Stimulated activated CD8-positive, alpha-beta memory T cell treated with anti-CD3 and anti-CD28 coated beads, Interleukin-7, amount 100 ng/mL, for 24 hours (primary cell): ENCODE data around the gene XPNPEP2.
"Not testable (repeated sequence)": the region's sequence is repeated elsewhere in the genome, so short reads cannot be mapped to it uniquely, and the experiment has no call there.

Experiments used
- DNase-seq: peaks from one replicate; pipeline ENCODE4 v3.0.0-alpha.2; 2020; ENCODE audit warnings: low read depth

Gene XPNPEP2

DNA sequence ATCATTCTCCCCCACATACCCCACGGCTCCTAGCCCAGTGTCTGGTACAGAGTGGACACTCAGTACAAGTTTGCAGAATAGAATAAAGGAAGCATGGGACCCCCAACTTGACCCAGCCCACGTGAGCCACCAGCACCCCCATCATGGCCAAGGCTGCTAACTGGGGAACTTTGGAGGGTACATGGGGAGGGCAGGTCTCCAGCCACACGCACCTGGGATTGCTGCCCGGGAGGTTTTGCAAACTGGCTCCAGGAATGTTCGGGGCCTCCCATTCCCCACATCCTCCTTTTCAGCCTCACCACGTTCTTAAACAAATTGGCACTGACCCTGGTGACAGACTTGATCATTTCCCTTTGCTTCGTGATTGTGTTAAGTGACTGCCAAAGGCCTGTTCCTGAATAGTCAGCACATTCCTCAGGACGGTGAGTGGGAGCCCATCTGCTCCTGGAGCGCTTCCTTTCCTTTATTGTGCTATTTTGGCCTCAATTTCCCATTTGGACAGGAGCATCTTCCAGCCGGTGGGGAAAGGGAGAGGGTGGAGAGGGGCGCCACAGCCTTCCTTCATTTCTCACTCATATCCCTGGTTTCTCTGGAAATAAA is 18.7 kb upstream of the XPNPEP2 start:
- no peak for DNase-seq

DNA sequence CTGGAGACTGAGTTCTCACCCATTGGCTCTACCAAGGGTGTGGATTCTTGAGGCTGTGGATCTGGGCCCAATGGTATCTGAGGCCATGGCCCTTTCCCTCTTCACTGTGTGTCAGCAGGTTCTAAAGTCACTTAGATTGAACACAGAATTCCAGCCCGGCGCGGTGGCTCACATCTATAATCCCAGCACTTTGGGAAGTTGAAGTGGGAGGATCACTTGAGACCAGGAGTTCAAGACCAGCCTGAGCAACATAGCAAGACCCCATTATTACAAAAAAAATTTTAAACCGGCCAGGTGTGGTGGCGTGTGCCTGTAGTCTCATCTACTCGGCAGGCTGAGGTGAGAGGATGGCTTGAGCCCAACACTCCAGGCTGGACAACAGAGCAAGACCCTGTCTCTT is 18.0 kb upstream of the XPNPEP2 start:
- DNase-seq = no peak

DNA sequence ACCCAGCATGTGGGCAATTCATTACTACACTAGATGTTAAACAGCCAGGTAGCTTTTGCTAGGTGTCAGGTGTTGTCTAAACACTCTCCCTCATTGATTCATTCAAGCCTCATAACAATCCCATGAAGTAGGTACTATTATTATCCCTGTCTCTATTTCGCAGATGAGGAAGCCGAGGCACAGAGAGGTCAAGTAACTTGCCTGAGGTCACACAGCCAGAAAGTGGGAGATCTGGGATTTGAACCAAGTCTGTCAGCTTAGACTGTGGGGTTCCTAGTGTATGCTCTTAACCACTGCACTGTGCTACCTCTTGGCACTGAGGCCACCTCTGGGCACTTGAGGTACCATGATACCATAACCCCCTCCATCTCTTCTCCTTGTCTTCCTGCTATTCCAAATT is 17.4 kb upstream of the XPNPEP2 start:
- DNase-seq = no peak

DNA sequence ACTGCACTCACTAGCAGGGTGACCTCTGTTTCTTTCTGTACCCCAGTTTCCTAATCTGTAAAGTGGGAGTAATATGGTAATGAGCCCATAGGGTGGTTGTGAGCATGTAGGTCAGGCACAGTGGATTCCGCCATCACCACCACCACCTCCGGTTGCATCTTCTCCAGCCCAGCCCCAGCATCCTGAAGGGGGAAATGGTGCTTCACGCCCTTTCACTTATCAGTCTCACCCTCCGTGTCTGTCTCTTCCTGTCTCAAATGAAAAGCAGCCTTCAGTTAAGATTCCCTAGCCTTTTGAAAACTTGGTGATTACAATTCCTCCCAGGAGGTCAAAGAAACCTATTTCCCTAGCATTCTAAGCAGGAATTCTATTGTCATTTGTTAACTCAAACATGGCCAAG is 16.9 kb upstream of the XPNPEP2 start:
- DNase-seq = no peak

DNA sequence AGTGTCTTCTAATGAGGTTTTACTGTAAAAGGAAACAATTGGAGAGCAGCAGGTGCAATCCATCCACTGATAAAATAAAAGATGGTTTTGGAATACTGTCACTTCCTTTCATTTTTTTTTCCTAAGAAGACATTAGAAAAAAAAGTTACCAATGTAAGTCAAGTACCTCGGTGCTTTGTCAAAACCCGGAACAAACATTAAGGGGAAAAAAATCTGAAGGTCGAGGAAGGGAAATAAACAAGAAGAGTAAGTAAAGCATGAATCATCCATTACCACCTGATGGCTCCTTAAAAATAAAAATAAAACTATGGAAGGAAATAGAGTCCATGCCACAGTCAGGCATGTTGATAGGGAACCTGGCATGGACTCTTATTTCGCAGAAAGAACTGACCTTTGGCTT is 15.3 kb upstream of the XPNPEP2 start:
- DNase-seq = no peak

DNA sequence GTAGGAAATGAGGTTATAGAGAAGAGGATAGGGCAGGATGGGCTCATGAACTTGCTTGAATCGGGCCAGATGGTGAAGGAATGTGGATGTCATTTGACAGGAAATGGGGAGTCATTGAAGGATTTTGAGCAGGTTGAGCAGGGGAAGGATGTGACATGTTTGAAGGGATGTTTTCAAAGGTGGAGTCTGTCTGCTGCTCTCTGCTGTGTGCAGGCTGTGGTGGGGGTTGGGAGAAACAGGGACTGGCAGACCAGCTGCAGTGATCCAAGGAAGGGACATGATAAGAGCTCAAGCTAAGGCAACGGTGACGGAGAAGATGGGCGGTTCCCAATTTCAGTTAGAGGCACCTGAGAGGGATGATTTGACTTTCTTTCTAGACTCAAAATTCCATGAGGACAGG is 14.0 kb upstream of the XPNPEP2 start:
- DNase-seq = no peak

DNA sequence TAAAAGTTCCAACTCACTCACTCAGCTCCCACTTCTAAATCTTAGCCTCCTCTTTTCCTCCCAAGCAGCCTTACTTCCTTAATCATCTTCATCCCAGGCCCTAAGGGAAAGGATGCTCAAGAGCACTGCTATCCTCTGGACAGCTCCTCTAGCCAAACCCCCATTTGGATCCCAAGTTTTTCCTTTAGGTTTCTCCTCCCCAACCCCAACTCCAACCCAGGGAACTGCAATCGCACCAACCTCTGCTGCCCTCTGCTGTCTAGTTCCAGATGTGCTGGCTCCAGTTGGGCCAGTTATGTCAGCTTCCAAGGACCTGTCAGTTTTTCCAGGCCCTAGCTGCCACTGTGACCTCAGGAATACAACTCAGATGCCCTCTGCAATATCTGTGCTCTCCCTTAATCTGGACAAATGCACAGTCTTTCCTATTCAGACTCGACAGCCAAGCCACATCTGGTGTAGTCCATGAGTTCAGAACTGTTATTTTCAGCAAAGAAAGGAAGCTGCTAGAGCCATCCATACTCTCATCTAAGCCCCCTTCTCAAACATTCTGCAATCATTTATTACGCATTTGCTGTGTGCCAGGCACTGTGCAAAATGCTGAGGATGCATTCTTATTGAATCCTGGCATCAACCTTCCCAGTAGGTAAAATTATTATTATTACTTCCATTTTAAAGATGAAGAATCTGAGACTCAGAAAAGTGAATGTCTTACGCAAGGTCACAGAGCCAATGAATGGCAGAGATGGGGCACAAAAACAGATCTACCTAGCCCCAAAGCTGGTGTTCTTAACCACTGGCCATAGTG is 12.3 kb upstream of the XPNPEP2 start:
- no peak for DNase-seq

DNA sequence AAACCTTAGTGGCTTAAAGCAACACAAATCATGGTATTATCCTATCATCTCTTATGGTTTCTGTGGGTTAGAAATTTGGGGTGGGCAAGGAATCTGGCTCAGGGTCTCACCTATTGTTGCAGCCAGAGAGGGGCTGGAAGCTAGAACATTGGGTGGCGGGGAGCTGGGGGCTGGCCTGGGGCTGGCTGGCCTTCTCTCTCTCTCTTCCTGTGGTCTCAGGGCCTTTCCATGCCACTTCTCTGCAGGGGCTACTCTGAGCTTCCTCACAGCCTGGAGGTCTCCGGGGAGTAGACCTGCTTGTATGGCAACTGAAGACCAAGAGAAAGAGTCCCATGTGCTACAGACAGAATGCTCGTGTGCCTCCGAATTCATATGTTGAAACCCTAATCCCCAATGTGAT is 10.7 kb upstream of the XPNPEP2 start:
- DNase-seq = no peak

DNA sequence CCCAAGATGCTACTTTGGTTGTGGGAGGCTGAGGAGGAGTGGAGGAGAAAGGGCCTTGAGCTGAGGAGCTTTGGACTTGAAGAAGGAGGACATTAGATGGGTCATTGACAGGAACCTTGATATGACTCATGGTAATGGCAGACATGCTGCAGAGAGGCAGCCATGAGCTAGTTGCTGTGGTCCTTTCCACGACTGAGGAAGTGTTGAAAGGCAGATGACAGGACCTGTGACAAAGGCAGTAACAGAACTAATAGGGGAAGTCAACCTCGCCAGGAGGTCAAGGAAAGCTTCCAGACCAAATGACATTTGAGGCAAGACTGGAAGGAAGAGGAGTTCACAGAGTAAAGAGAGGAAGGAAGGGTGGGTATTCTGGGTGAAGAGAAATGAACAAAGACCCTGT is 7.6 kb upstream of the XPNPEP2 start:
- no peak for DNase-seq

DNA sequence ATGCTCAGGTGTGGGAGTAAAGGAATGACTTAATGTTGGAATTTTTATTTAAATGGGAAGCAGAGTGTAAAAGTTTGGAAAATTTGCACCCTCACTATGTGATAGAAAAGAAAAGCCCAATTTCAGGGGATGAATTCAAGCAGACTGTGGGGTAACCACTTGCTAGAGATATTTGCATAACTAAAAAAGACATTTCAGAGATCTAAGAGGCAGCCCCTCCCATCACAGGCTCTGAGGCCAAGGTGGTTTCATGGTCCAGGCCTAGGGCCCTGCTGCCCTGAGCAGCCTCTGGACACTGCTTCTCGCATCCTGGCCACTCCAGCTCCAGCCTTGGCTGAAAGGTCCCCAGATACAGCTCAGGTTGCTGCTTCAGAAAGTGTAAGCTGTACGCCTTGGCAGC is 5.9 kb upstream of the XPNPEP2 start:
- no peak for DNase-seq

DNA sequence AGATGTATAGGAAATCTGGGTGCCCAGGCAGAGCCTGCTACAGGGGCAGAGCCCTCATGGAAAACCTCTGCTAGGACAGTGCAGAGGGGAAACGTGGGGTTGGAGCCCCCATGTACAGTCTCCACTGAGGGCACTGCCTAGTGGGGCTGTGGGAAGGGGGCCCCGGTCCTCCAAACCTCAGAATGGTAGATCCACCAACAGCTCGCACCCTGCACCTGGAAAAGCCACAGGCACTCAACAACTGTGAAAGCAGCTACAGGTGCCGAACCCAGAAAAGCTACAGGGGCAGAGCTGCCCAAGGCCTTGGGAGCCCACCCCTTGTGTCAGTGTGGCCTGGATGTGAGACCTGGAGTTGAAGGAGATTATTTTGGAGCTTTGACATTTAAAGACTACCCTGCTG is 5.4 kb upstream of the XPNPEP2 start:
- no peak for DNase-seq

DNA sequence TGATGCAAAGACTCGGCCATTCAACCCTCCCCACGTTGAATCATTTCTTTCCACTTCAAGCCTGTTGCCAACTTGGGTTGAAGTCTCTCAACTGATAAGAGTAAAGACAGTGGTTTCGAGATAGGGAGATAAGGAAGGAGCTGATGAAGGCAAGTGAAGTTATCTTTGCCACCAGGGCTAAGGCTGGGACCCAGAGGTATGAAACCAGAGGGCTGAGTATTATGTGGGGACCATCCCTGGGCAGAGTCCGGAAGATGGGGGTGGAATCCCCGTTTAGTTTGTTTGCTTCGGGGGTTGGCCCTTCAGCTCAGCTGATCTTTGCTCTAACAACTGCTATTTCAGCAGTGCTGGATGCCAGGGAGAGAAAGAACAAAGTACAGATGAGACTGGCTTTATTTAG is 2.3 kb upstream of the XPNPEP2 start:
- DNase-seq = no peak

DNA sequence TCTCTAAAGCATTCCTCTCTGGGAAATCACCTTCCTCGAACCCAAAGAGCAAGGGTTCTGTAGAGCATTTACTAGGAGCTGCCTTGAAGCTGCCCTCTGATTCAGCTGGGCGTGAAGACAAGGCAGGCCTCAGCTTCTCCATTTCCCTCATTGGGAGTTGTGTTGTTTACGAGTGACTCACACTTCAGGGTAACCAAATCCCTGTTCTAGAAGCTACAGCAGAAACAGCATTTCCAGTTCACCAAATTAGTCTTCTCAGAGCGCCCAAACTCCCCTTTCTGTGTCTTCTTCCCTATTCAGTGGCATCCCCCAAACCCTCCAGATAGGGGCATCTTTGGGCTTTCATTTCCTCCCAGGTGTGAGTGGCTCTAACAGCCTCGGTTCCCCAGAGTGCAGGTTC is 863 bp upstream of the XPNPEP2 start:
- no peak for DNase-seq

DNA sequence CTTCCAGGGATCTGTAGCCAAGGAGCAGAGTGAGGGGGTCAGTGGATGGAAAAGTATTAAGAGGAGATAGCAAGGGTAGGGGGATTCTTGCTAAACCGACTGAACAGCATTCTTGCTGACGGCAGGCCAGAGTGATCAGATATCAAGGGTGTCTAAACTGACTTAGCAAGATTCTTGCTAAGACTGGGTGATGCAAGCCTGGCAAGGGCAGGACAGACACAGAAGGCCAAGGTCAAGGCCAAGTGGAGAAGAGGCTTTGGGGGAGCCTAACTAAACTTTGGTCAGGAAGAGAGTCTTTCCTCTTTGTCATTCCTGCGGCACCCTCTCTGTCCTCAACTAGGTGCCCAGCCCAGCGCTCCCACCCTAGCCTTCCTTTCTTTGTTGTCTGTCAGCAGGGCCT is 799 bp downstream of the XPNPEP2 start:
- DNase-seq = no peak

DNA sequence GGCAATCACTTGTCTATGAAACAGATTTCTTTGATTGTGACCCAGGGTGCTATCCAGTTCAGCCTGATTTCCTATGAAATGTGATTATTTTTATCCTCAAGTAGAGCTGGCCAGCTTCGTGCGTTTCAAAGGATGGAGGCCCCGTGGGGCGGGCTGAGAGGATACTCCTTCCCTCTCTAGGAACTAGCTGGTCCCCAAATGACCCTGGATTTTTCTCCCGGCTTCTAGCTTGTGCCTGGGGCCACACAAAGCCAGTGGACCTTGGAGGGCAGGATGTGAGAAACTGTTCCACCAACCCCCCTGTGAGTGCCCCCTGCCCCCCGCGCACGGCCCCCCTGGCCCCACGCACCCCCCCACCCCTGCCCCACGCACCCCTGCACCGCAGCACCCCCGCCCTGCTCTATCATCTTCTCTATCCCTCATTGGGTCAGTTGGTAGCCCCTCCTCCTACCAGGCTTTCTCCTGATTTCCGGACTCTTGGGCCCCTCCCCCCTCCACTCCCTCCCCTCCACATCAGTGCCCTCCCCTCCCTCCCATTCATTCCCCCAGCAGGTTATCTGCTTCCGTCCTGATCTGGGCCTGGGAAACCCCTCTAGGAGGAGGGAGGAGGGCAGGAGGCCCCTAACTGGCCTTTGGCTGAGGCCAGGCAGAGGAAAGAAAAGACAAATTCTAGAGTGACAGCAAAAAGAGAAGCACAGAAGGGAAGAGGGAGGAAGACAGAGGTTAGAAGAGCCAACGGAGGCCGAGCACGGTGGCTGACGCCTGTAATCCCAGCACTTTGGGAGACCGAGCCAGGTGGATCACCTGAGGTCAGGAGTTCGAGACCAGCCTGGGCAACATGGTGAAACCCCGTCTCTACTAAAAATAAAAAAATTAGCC is 3.3 kb downstream of the XPNPEP2 start:
- no peak for DNase-seq

DNA sequence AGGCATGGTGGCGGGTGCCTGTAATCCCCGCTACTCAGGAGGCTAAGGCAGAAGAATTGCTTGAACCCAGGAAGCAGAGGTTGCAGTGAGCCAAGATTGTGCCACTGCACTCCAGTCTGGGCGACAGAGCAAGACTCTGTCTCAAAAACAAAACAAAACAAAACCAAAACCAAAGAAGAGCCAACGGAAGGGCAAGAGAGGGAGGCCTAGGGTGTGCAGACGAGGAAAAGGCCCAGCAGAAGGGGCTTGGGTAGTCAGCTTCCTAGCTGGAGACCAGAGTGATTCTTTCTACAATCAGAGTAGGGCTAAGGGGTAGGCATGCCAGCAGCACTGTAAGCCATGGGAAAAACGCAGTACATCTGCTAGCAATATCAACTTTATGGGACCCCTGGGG is 4.0 kb downstream of the XPNPEP2 start:
- DNase-seq = not testable (repeated sequence)

DNA sequence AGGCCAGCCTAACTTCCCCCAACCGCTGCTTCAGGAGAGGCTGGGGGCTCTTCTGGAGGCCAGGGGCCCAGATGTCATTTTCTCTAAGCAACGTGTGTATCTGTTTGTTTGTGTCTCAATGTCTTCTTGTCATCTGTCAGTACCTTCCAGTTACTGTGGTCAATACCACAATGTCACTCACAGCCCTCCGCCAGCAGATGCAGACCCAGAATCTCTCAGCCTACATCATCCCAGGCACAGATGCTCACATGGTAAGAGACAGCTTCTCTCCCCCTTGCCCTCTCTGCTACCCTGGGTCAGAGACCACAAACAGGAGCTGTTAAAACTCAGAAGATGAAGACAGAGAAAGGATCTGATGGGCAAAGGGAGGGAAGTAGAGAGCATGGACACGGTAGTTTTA is 5.0 kb downstream of the XPNPEP2 start:
- DNase-seq = no peak

DNA sequence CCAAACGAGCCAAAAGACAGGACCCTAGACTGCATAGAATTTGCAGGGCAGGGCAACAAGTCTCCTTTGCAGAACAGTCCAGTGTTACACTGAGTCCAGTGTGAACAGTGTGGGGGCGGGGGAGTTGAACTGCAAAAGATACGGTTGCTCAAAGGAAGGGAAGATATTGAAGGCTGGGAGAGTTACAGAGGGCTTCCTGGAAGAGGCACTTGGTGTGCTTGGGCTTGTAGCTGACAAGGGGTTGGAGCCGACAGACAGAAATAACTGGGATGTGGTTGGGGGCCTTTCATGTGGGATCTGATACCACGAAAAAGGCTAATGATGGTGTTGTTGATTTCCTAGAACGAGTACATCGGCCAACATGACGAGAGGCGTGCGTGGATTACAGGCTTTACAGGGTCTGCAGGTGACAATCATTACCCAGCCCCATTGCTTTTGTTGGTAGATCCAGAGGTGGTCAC is 6.1 kb downstream of the XPNPEP2 start:
- no peak for DNase-seq

DNA sequence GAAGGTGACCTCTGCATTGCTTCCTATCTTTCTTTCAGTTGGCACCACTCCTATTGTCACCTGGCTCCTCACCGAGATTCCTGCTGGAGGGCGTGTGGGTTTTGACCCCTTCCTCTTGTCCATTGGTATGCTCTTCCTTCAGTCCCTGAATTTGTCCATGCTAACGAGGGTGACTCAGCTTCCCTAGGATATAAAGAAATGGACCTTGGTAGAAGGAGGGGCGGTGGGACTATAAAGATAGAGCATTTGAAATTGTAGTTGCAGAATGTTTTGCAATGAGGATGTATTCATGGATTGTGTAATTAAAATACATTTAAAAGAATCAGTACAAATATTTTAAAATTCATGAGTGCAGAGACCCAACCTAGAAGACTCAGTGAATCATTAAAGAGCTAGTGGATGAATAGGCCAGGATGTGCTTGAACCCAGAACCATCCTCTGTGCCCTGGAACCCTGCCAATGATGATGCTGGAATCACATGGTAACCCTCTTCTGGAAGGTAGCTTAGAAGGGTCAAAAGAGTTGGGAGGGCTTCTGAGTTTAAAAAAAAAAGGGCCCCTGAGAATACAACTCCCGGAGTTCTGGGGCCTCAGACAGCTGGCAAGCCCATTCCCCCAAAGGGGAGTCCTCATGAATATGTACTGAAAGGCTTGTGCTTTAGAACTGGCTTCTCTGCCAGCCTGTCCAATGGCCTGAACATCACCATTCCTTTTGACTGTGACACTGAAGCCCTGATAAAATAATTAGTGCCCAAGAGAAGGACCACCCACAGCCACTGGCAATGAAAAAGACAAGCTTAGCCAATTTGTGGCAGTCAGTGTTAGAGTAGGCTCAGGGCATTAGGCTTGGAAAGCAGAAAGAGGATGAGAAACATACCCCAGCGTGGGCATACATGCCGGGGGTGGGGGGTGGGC is 8.0 kb downstream of the XPNPEP2 start:
- no peak for DNase-seq

DNA sequence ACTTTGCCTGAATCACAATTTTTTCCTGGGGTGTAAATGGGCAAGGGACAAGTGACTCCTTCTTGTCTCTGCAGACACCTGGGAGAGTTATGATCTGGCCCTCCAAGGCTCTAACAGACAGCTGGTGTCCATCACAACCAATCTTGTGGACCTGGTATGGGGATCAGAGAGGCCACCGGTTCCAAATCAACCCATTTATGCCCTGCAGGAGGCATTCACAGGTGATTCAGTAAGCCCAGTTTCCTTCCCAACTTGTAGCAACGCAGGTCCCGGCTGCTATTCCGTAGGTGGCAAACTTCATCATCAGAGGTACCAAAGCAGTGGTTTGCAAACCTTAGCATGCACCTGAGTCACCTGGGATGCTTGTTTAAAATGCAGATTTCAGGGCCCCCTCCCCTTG is 8.8 kb downstream of the XPNPEP2 start:
- DNase-seq = no peak

DNA sequence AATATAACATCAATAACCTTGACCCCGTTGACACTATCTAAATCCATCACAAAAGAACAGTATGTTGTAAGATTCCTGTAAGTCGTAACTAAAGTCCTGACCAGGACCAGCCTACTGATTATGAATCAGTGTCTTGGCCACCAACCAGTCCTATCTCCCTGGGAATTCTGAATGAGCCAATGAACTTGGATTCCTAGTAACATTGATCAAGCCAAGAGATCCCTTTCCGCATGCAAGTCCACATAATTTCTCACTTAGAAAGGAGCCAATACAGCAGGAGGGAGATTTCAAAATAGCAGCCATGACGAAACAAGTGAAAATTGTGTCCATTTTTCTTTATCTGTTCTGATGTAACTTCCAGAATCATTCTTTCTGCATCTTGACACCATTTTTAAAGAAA is 9.5 kb downstream of the XPNPEP2 start:
- no peak for DNase-seq

DNA sequence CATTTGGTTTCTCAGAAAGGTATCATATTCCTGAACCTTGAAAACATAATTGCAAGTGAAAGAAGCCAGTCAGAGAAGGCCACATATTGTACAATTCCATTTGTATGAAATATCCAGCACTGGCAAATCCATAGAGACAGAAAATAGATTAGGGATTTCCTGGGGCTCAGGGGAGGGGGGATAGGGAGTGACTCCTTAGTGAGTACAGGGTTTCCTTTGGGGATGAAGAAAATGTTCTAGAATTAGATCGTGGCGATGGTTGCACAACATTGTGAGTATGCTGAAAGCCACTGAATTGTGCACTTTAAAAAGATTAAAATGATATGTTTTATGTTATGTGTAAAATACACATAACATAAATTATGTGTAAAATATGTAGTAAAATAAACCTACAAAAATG is 10.3 kb downstream of the XPNPEP2 start:
- DNase-seq = no peak
